Gastrocnemius medialis (tissue), 4 donors: ENCODE measurements around the gene MINDY1.

Experiments used
- CTCF ChIP-seq, 5 experiments: fragments of 450-650 bp in 3 of 5; fragments of 200-600 bp in 2 of 5; sonication (generic) in 2 of 5; IDR thresholded peaks in 4 of 5; conservative IDR thresholded peaks in 1 of 5; 1 replicate in 4 of 5; 2 replicates in 1 of 5; pipeline ENCODE4 v1.5.1; 2016 to 2019; ENCODE audit warnings: antibody characterized with exemption in 5 of 5, mild to moderate bottlenecking in 3 of 5, moderate library complexity in 3 of 5
- POLR2A ChIP-seq, 2 donors: fragments of 450-650 bp; IDR thresholded peaks; one replicate each; pipeline ENCODE4 v1.6.1; 2017; ENCODE audit warnings: antibody characterized with exemption in 2 of 2, mild to moderate bottlenecking in 2 of 2, moderate library complexity in 2 of 2

GRCh38 chr1:151050051-151050688 lies 43.5 kb upstream of the MINDY1 start:
- no peak for TF ChIP-seq CTCF (IDR thresholded peaks at IDR 0.05 in 4 of 5, conservative IDR thresholded peaks at IDR 0.05 in 1 of 5)
- TF ChIP-seq POLR2A (IDR thresholded peaks at IDR 0.05), result no peak
